Fibroblast of mammary gland (primary cell): ENCODE measurements around the gene RAPGEF3.
A peak's percentile ranks its signal among the peaks of the same experiment; 100 is the strongest.

ENCODE experiments used
- DNase-seq: peaks from one replicate; pipeline ENCODE4 v3.0.0-alpha.2; 2010; ENCODE audit warnings: low read depth
- H3K4me3 ChIP-seq: 2 replicates; pipeline ENCODE4 v1.5.1; 2011; ENCODE audit warnings: low read depth, mild to moderate bottlenecking, low read length, moderate library complexity; ENCODE audit not compliant: control insufficient read depth
- TF ChIP-seq, protein P1 (sequence below): conservative IDR thresholded peaks from 2 replicates; pipeline ENCODE4 v1.5.1; 2011; ENCODE audit warnings: low read depth, low read length, inconsistent platforms; ENCODE audit not compliant: control insufficient read depth, insufficient read depth

Gene RAPGEF3

DNA sequence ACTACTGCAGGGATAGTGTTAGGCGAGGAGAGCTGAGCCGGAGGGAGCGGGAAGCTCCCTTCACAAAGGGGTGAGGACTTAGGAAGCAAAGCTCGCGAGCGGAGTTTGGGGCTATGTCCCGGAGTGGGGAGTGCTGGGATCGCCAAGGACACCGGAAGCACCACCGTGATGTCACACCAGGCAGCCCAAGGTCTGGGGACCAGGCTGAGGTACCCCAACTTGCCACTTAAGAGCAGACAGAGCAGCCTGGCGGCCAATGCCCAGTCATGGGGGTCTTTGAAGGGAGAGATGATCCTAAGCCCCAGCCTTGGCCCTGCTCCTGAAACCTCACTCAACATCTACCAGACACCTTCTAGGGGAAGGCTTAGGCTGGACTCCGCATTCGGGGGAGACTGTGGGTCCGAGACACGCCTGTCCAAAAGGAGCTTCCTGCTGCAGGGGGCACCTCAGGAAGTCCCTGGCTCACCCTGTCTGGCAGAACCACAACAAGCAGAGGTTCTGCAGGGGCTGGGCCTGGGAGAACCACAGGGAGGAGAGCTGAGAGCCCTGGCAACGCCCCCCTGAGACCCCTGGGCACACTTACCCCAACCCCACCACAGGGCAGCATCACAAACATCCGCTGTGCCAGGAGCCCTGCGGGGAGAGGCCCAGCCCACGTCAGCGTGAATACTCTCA lies 32.1 kb upstream of the RAPGEF3 start:
- TF ChIP-seq, protein P1, sequence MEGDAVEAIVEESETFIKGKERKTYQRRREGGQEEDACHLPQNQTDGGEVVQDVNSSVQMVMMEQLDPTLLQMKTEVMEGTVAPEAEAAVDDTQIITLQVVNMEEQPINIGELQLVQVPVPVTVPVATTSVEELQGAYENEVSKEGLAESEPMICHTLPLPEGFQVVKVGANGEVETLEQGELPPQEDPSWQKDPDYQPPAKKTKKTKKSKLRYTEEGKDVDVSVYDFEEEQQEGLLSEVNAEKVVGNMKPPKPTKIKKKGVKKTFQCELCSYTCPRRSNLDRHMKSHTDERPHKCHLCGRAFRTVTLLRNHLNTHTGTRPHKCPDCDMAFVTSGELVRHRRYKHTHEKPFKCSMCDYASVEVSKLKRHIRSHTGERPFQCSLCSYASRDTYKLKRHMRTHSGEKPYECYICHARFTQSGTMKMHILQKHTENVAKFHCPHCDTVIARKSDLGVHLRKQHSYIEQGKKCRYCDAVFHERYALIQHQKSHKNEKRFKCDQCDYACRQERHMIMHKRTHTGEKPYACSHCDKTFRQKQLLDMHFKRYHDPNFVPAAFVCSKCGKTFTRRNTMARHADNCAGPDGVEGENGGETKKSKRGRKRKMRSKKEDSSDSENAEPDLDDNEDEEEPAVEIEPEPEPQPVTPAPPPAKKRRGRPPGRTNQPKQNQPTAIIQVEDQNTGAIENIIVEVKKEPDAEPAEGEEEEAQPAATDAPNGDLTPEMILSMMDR, result no peak

DNA sequence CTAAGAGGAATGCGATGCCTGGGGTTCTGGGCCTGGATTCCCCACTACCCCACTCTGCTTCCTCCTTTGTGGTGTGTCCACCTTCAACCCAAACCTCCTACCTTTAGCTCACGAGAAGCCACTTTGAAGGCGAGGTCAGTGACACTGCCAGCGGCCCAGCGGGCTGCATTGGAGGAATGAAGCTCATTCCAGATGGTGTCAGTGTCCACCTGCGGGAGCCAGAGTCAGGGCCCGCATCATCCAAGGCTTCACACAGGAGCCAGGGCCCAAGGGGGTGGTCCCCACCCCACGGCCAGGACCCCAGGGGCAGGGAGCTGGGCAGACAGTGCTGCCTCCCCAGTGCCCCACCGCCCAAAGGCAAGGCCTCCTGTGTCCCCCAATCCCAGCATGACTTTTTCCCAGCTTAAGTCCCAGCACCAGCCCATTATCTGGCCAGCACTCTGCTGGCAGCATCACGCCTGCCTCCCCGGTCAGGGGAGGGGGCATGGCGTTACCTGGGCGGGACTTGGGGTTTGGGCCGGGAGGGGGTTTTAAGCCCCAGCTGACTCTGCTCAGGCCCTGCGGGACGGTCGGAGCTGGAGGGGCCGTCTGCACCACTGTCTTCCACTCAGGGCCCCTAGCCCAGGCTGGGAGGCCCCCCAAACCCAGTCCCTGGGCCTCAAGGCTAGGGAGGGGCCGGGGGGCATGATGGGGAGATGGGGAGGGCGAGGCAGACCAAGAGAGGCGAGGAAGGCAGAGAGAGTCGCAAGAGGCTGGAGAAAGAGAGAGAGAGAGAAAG lies 31.2 kb upstream of the RAPGEF3 start:
- DNase-seq, result no peak
- TF ChIP-seq, protein P1, result no peak
- no peak overlapping the region for H3K4me3 ChIP-seq

More for the DNA sequence above, 32.1 kb upstream of the RAPGEF3 start:
- no peak for DNase-seq
- no peak overlapping the region for H3K4me3 ChIP-seq

DNA sequence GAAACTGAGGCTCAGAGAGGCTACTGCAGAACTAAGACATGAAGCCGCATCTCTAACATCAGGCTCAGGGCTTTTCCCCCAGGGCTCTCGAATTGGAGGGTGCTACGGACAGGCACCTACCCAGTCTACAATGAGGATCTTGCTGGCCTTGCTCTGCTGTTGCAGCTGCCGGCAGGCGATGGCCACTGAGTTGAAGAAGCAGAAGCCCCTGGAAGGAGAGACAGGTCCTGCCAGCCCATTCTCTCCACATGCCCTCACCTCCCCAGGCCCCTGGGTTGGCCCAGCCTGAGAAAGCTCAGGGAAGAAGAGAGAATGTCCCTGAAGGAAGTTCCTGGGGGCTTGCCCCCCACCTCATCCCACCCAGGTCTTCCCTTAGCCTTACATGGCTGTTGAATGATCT lies 30.5 kb upstream of the RAPGEF3 start:
- no peak for DNase-seq
- TF ChIP-seq, protein P1, result no peak
- H3K4me3 ChIP-seq, result no peak overlapping the region

DNA sequence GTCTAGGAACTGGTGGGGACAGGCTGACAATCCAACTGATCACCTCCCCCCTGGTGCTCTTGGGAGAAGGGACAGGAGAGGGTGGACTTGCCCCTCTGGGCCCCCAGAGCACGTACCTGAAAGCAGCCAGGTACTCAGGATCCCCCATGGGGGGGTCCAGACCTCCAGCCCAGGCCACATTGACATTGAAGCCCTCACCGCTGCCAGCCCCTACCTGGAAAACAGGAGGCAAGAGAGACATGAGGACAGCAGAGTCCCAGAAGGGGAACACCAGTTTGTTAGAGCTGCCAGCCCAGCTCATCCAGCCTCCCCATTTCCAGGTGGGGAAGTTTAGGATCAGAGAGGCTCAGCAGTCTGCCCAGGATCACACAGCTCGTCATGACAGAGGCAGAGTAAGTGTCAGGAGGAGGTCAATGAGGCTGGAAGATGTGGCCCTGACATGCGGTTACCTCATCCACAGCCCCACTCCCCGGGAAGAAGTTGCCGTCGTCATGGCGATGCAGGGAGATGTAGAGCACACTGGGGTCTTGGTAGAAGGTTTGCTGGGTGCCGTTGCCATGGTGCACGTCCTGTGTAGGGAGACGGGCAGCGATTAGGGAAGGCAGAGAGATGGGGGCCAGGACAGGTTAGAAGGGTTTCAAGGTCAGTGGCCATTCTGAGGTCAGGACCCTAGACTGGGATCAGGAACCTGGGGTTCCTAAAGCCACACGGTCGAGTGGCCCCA lies 29.1 kb upstream of the RAPGEF3 start:
- no peak overlapping the region for H3K4me3 ChIP-seq
- TF ChIP-seq, protein P1, result no peak
- DNase-seq, result no peak

DNA sequence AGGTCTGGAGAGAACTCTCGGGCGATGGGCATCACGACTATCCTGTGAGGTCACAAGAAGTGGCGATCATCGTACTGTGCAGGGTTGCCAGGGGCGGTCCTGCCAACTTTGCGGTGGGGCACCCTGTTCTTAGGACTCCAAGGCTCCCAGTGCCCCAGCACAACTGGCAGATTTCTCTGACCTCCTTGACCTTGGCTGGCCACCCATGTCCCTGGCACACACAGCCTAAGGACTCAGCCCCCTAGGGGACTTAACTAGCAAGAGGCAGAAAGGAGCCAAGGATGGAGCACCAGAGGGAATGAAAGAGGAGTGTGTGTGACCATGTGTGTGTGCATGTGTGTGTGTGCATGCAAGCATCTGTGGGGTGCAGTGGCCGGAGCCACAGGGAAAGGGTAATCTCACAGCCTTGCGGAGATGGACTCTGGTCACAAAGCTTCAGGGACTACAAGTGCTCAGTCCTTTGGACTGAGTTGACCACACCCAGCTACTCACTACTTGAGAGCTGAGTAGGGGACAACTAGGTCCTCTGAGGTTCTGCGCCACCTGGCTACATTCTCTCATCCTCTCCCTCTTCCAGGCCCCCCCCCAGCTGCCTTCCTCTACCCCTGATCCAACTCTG lies 28.1 kb upstream of the RAPGEF3 start:
- no peak overlapping the region for H3K4me3 ChIP-seq
- DNase-seq, result no peak
- TF ChIP-seq, protein P1, result no peak

DNA sequence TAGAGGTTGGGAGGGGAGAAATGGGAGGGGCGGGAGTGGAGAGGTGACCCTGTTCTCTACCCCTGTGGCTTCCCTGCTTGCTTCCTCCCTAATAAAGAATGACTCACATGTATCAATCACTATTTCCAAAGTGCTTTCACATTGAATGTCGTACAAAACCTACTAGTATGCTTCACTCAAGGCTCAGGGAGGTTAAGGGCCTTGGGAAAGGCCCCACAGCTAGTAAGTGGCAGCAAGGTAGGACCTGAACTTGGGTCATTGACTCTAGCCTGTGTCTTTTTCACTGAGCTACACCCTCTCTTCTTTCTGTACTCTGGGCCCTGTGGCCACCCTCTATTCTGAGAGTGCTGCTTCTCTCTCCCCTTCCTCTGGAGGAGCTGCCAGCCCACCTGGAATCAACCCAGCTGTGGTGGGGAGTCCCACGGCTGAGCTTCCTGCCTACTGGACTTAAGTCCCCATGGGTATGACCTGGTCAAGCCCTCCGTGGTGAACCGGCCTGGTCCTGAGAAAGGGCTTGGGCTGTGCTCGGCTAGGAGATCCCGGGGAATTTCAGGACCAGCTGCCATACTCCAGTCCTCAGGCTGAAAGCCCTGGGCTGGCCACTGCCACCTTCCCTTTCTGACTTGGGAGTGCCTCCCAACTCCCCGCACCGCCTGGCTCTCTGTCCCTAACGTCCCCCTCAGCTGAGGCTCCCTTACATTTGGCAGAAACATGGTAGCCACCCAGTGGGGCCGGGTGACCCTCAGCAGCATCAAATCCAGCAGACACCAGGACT lies 27.4 kb upstream of the RAPGEF3 start:
- TF ChIP-seq, protein P1, result no peak
- DNase-seq, result peak; percentile 71

More for the DNA sequence above, 27.4 kb upstream of the RAPGEF3 start:
- no peak overlapping the region for H3K4me3 ChIP-seq
